WTC11 (cell line): ENCODE data around the gene CAPN12. TPM values are rescaled to one million over a fixed set of nuclear protein-coding genes. Genes with fewer than 3 reads are reported as not detected.

Experiments
- ATAC-seq: fragments of 200-7000 bp; cut with Tn5 transposase; 2 replicates; pipeline ENCODE4 v1.10.0; 2021; ENCODE audit warnings: mild to moderate bottlenecking, moderate library complexity
- CTCF ChIA-PET: fragments of 300-600 bp; sonication (Branson Sonifier 250); formaldehyde crosslinking; loops from one replicate; lab custom pipeline; 2021; ENCODE audit warnings: antibody characterized with exemption; lab: Charles Lee
- POLR2A ChIA-PET: fragments of 350-600 bp; sonication (Branson Sonifier 250); formaldehyde crosslinking; loops from one replicate; lab custom pipeline; 2021; ENCODE audit warnings: antibody characterized with exemption; lab: Charles Lee
- DNase-seq: peaks from one replicate; pipeline ENCODE4 v3.0.0; 2021; ENCODE audit warnings: low spot score
- H3K27ac Mint-ChIP-seq: 2 replicates; pipeline ENCODE4 v1.8.0; 2021; ENCODE audit warnings: mixed read lengths
- H3K27me3 Mint-ChIP-seq: 2 replicates; pipeline ENCODE4 v1.8.0; 2021; ENCODE audit warnings: low read depth, mild to moderate bottlenecking, moderate library complexity, mixed read lengths
- H3K36me3 Mint-ChIP-seq: 2 replicates; pipeline ENCODE4 v1.8.0; 2021; ENCODE audit warnings: mixed read lengths
- H3K4me1 Mint-ChIP-seq: 2 replicates; pipeline ENCODE4 v1.8.0; 2022; ENCODE audit warnings: mixed read lengths
- H3K4me3 Mint-ChIP-seq: 2 replicates; pipeline ENCODE4 v1.8.0; 2021; ENCODE audit warnings: mild to moderate bottlenecking, moderate library complexity, mixed read lengths
- H3K9me3 Mint-ChIP-seq: 2 replicates; pipeline ENCODE4 v1.8.0; 2021; ENCODE audit warnings: mixed read lengths
- AFF4 ChIP-seq: sonication (generic); formaldehyde crosslinking; IDR thresholded peaks from 2 replicates; pipeline ENCODE4 v1.8.1; 2023; ENCODE audit warnings: mild to moderate bottlenecking, missing genetic modification reagents, borderline replicate concordance
- AR ChIP-seq: fragments of 250-450 bp; sonication (Bioruptor Pico); IDR thresholded peaks from 2 replicates; pipeline ENCODE4 v1.9.0; 2021; ENCODE audit warnings: mild to moderate bottlenecking
- ATF1 ChIP-seq: sonication (generic); formaldehyde crosslinking; IDR thresholded peaks from 2 replicates; pipeline ENCODE4 v1.8.1; 2023; ENCODE audit warnings: mild to moderate bottlenecking, moderate library complexity, missing genetic modification reagents
- ATF6 ChIP-seq: sonication (generic); formaldehyde crosslinking; IDR thresholded peaks from 2 replicates; pipeline ENCODE4 v1.8.1; 2023; ENCODE audit warnings: mild to moderate bottlenecking, missing genetic modification reagents
- ELF4 ChIP-seq: sonication (generic); formaldehyde crosslinking; IDR thresholded peaks from 2 replicates; pipeline ENCODE4 v1.8.1; 2022; ENCODE audit warnings: low read depth, mild to moderate bottlenecking, moderate library complexity, missing genetic modification reagents
- FOXK1 ChIP-seq: sonication (generic); formaldehyde crosslinking; IDR thresholded peaks from 2 replicates; pipeline ENCODE4 v1.8.0; 2022; ENCODE audit warnings: mild to moderate bottlenecking, moderate library complexity, missing genetic modification reagents
- HMGA2 ChIP-seq: fragments of 250-450 bp; sonication (Bioruptor Pico); IDR thresholded peaks from 2 replicates; pipeline ENCODE4 v1.4.0; 2021; ENCODE audit warnings: mild to moderate bottlenecking, moderate library complexity
- IRF2 ChIP-seq: sonication (generic); formaldehyde crosslinking; IDR thresholded peaks from 2 replicates; pipeline ENCODE4 v1.8.0; 2022; ENCODE audit warnings: low read depth, missing genetic modification reagents, borderline replicate concordance
- JAZF1 ChIP-seq: fragments of 250-450 bp; sonication (Bioruptor Pico); IDR thresholded peaks from 2 replicates; pipeline ENCODE4 v1.9.0; 2021; ENCODE audit warnings: moderate library complexity, mild to moderate bottlenecking, inconsistent platforms
- MLX ChIP-seq: sonication (generic); formaldehyde crosslinking; IDR thresholded peaks from 2 replicates; pipeline ENCODE4 v1.8.1; 2023; ENCODE audit warnings: mild to moderate bottlenecking, missing genetic modification reagents, moderate library complexity
- PREB ChIP-seq: sonication (generic); formaldehyde crosslinking; IDR thresholded peaks from 2 replicates; pipeline ENCODE4 v1.8.1; 2022; ENCODE audit warnings: mild to moderate bottlenecking, missing genetic modification reagents, moderate library complexity, borderline replicate concordance
- RELA ChIP-seq: sonication (generic); formaldehyde crosslinking; IDR thresholded peaks from 2 replicates; pipeline ENCODE4 v1.8.1; 2022; ENCODE audit warnings: missing genetic modification reagents, mild to moderate bottlenecking, borderline replicate concordance
- TEAD1 ChIP-seq: sonication (generic); formaldehyde crosslinking; IDR thresholded peaks from 2 replicates; pipeline ENCODE4 v1.8.0; 2022; ENCODE audit warnings: mild to moderate bottlenecking, missing genetic modification reagents
- ZNF512 ChIP-seq: sonication (generic); formaldehyde crosslinking; IDR thresholded peaks from 2 replicates; pipeline ENCODE4 v1.8.1; 2022; ENCODE audit warnings: missing genetic modification reagents, borderline replicate concordance
- total RNA-seq: library from RNA; stranded (reverse); gene quantifications from 3 replicates; pipeline ENCODE4 v1.2.3, GENCODE V29; 2021

Gene CAPN12
- total RNA-seq, 1 experiment from 2014 or later = 9.6 TPM

- CTCF ChIA-PET = interaction anchor here (0.7 to 2.4 kb wide), 5 partner anchors 57 to 323 kb away, joined by 3 to 6 read pairs (median 4); partner anchors contain the start of genes FAM98C, MRPS12 and SARS2
Observed at GRCh38 chr19:38725469-38726283, 18.6 kb downstream of the CAPN12 start.

More at GRCh38 chr19:38725469-38726283, 18.6 kb downstream of the CAPN12 start:
- POLR2A ChIA-PET = interaction anchor here (0.7 kb wide), 1 partner anchor 108 kb away, joined by 3 read pairs; no protein-coding TSS in a partner anchor
- Mint-ChIP-seq H3K9me3 (no peaks in the 10 kb centered on the region), H3K4me1 (peaks cover 3% of the 10 kb centered on the region), H3K36me3 (peaks cover 55% of the 10 kb centered on the region), H3K4me3 (no peak overlapping the region)
- no peak for ATAC-seq
- no peak for TF ChIP-seq ZNF512 (CRISPR knock-in tag)
- no peak for TF ChIP-seq ELF4
- no peak for TF ChIP-seq HMGA2 (CRISPR knock-in tag)
- no peak for TF ChIP-seq AR (CRISPR knock-in tag)
- no peak for TF ChIP-seq IRF2 (CRISPR knock-in tag)
- TF ChIP-seq PREB = no peak
- no peak for TF ChIP-seq JAZF1
- no peak for TF ChIP-seq ATF1 (CRISPR knock-in tag)
- no peak for TF ChIP-seq RELA (CRISPR knock-in tag)
- no peak for TF ChIP-seq ATF6
- TF ChIP-seq TEAD1 (CRISPR knock-in tag) = no peak
- TF ChIP-seq FOXK1 = no peak
- TF ChIP-seq MLX (CRISPR knock-in tag) = no peak
- TF ChIP-seq AFF4 (CRISPR knock-in tag) = no peak
- TF ChIP-seq, all 79 proteins: peak for 0
- Mint-ChIP-seq H3K27me3 (no peaks in the 10 kb centered on the region), H3K27ac (no peak overlapping the region)
- DNase-seq = no peak
